Ascending aorta (tissue), 2 donors: ENCODE data around the gene CRYBG2. TPM values are rescaled to one million over a fixed set of nuclear protein-coding genes. Genes with fewer than 3 reads are reported as not detected.

ENCODE experiments used
- DNase-seq, 2 donors: peaks; one replicate each; pipeline ENCODE4 v3.0.0-alpha.2; 2019; ENCODE audit warnings: low spot score in 2 of 2
- H3K27ac ChIP-seq, 2 donors: fragments of 200-600 bp; sonication (generic); one replicate each; pipeline ENCODE4 v1.5.1; 2016 to 2017; ENCODE audit warnings: mild to moderate bottlenecking in 1 of 2
- H3K27me3 ChIP-seq: fragments of 200-600 bp; sonication (generic); one replicate; pipeline ENCODE4 v1.5.1; 2017
- H3K36me3 ChIP-seq, 2 donors: fragments of 200-600 bp; sonication (generic); one replicate each; pipeline ENCODE4 v1.5.1; 2016
- H3K4me1 ChIP-seq, 2 donors: fragments of 200-600 bp; sonication (generic); one replicate each; pipeline ENCODE4 v1.5.1; 2016 to 2017; ENCODE audit warnings: mild to moderate bottlenecking in 1 of 2
- H3K4me3 ChIP-seq, 2 donors: fragments of 200-600 bp; sonication (generic); one replicate each; pipeline ENCODE4 v1.5.1; 2016 to 2017; ENCODE audit warnings: mild to moderate bottlenecking in 1 of 2
- H3K9me3 ChIP-seq, 2 donors: fragments of 200-600 bp; sonication (generic); one replicate each; pipeline ENCODE4 v1.5.1; 2016
- CTCF ChIP-seq, 3 experiments: fragments of 200-600 bp in 2 of 3; fragments of 450-650 bp in 1 of 3; sonication (generic) in 2 of 3; IDR thresholded peaks; one replicate each; pipeline ENCODE4 v1.5.1; 2016 to 2019; ENCODE audit warnings: antibody characterized with exemption in 3 of 3, mild to moderate bottlenecking in 1 of 3, moderate library complexity in 1 of 3
- intact Hi-C: fragments of 100-400 bp; cut with DNase I; formaldehyde crosslinking; loops from one replicate; pipeline ENCODE4 v1.15.1; 2023
- total RNA-seq: library from RNA; depleted of rRNA; stranded (reverse); fragments of >200 nt; gene quantifications from one replicate; pipeline ENCODE4 v1.1.0, GENCODE V29; 2016

Gene CRYBG2
- total RNA-seq, 1 donor from 2014 or later, result not detected

DNA sequence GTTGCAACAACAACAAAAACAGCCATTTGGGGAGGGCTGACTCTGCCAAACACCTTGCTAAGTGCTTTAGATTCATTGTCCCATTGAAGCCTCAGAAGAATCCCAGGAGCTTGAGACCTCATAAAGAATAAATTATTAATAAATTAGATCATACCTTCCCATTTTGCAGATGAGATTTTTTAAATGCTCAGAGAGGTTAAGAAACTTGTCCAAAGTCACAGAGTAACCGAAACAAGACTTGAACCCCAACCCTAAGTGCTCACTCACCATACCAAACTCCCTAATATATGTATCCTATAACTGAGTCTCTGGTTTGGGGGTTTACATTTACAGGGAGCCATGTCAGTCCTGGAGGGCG lies 3.6 kb downstream of the CRYBG2 start:
- intact Hi-C loops, result no loop called here

DNA sequence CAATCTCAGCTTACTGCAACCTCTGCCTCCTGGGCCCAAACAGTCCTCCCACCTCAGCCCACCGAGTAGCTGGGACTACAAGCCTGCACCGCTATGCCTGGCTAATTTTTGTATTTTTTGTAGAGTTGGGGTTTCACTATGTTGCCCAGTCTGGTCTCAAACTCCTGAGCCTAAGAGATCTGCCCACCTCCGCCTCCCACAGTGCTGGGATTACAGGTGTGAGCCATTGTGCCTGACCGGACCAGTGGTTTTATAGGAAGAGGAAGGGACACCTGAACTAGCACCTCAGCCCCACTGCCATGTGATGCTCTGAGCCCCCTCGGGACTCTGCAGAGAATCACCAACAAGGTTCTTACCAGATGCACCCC lies 4.1 kb downstream of the CRYBG2 start:
- no peak overlapping the region for H3K4me3 ChIP-seq
- H3K27ac ChIP-seq, result no peak overlapping the region
- DNase-seq, result no peak
- no peaks in the 10 kb centered on the region for H3K9me3 ChIP-seq
- H3K36me3 ChIP-seq, result no peaks in the 10 kb centered on the region
- no peaks in the 10 kb centered on the region for H3K4me1 ChIP-seq
- no peaks in the 10 kb centered on the region for H3K27me3 ChIP-seq
- intact Hi-C loops, result no loop called here
- TF ChIP-seq CTCF (IDR thresholded peaks at IDR 0.05), result no peak

More for the DNA sequence above, 3.6 kb downstream of the CRYBG2 start:
- no peaks in the 10 kb centered on the region for H3K4me1 ChIP-seq
- no peak for DNase-seq
- no peak for TF ChIP-seq CTCF (IDR thresholded peaks at IDR 0.05)
- H3K36me3 ChIP-seq, result no peaks in the 10 kb centered on the region
- no peak overlapping the region for H3K27ac ChIP-seq
- H3K4me3 ChIP-seq, result no peak overlapping the region
- H3K9me3 ChIP-seq, result no peaks in the 10 kb centered on the region
- no peaks in the 10 kb centered on the region for H3K27me3 ChIP-seq

GRCh38 chr1:26349188-26349876 lies 4.6 kb downstream of the CRYBG2 start:
- no peak for DNase-seq
- Histone ChIP-seq H3K27ac (no peak overlapping the region), H3K27me3 (no peaks in the 10 kb centered on the region), H3K4me1 (no peaks in the 10 kb centered on the region), H3K4me3 (no peak overlapping the region), H3K36me3 (no peaks in the 10 kb centered on the region), H3K9me3 (no peaks in the 10 kb centered on the region)
- intact Hi-C loops, result no loop called here
- no peak for TF ChIP-seq CTCF (IDR thresholded peaks at IDR 0.05)

DNA sequence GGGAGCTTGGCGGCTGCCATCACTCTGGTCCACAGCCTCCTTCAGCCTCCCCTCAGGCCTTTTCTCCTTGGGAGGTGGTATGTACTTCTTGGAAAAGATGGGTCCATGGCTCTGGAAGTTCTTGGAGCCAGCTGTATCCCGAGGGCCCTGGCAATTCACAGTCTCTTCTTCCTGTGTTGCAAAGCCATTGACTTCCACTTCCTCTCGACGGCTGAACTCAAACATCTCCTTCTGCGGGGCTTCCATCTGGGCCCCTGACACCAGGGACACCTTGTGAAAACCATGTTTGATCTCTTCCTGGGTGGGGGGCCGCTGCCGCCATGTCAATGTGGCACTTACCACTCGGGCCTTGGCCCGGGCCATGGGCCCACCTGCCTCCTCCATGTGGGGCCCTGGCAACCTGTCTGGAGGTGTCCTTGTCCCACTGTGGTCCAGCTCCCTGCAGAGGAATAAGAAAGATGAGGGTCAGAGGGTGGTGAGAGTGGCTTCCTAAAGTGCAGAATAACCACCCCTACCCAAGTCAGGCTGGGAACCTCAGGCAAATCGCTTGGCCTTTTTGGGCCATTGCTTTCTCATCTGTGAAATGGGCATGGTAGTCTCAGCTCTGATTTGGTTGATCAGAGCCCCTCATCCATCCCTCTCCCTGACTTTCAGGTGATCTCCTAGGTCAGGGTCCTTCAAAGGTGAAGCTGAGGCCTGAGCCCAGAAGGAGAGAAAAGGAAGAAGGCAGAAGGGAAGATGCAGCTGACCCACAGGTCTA lies 7.5 kb downstream of the CRYBG2 start:
- no peaks in the 10 kb centered on the region for H3K9me3 ChIP-seq
- no peak for DNase-seq
- intact Hi-C loops, result no loop called here
- H3K36me3 ChIP-seq, result no peaks in the 10 kb centered on the region
- no peak overlapping the region for H3K4me3 ChIP-seq
- no peaks in the 10 kb centered on the region for H3K27me3 ChIP-seq
- no peak for TF ChIP-seq CTCF (IDR thresholded peaks at IDR 0.05)
- no peaks in the 10 kb centered on the region for H3K4me1 ChIP-seq
- no peak overlapping the region for H3K27ac ChIP-seq

DNA sequence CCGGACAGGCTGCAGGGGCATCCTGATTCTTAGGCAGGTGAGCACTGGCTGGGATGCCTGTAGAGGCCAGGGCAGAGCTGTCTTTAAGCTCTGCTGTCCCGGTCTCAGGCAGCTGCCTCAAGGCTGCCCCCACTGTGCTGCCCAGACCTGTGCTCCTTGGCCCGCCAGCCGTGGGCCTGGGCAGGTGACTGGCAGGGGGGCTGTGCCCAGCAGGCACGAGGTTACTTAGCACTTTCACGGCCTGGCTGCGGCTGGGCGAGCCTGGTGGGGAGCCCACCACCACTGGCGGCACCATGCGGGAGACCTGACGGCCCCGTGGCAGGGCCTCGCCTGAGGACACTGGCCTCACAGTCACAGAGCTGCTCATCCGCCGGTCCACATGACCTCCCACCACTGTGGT lies 8.2 kb downstream of the CRYBG2 start:
- H3K9me3 ChIP-seq, result no peaks in the 10 kb centered on the region
- H3K27ac ChIP-seq, result no peak overlapping the region
- no peak overlapping the region for H3K4me3 ChIP-seq
- no peaks in the 10 kb centered on the region for H3K27me3 ChIP-seq
- no peaks in the 10 kb centered on the region for H3K36me3 ChIP-seq
- intact Hi-C loops, result no loop called here
- no peaks in the 10 kb centered on the region for H3K4me1 ChIP-seq
- no peak for TF ChIP-seq CTCF (IDR thresholded peaks at IDR 0.05)
- DNase-seq, result no peak
